ENCODE data around the gene OSBPL9. TPM values are rescaled to one million over a fixed set of nuclear protein-coding genes. Genes with fewer than 3 reads are reported as not detected.
"Not testable (repeated sequence)": the region's sequence is repeated elsewhere in the genome, so short reads cannot be mapped to it uniquely, and the experiment has no call there.

The OSBPL9 gene
- total RNA-seq, 2 experiments from 2014 or later = 58.6 to 87.8 TPM

- intact Hi-C loops (cut with micrococcal nuclease; ENCODE audit: unreplicated experiment) = no loop called here
- Histone ChIP-seq H4K20me1 (ENCODE audit: insufficient read depth, low read length) (peaks cover 31% of the 10 kb centered on the region), H3K9me3 (ENCODE audit: low read length) (no peaks in the 10 kb centered on the region), H3K27ac (ENCODE audit: low read depth, low read length, poor library complexity, severe bottlenecking) (no peak overlapping the region), H3K79me2 (ENCODE audit: insufficient read depth, low read depth, low read length) (peaks cover 79% of the 10 kb centered on the region), H3K4me3 (ENCODE audit: low read depth, low read length, poor library complexity, severe bottlenecking) (no peak overlapping the region), H3K9me2 (ENCODE audit: insufficient read depth, low read length) (no peaks in the 10 kb centered on the region), H3K4me2 (ENCODE audit: low read length) (peak overlapping the region; percentile 77; the same call in 1 of the 2 replicates), H3K36me3 (ENCODE audit: insufficient read depth, low read length) (no peaks in the 10 kb centered on the region), H3K4me1 (ENCODE audit: insufficient read depth, low read length, poor library complexity, severe bottlenecking) (peaks cover 60% of the 10 kb centered on the region), H2AFZ (ENCODE audit: low read length) (no peak overlapping the region)
- BruUV-seq (replicated peaks) = no TSS peak
- DNase-seq (ENCODE audit: low spot score) = no peak
- TF ChIP-seq EZH2phosphoT487 (IDR thresholded peaks at IDR 0.05; ENCODE audit: borderline replicate concordance, low read depth, low read length) = no peak
- TF ChIP-seq CTCF (conservative IDR thresholded peaks at IDR 0.05; ENCODE audit: low read length) = no peak
- POLR2A ChIA-PET = interaction anchor here (0.5 to 1.7 kb wide), 5 partner anchors 9 to 122 kb away, joined by 3 to 5 read pairs (median 5); no protein-coding TSS in a partner anchor
- CTCF ChIA-PET (ENCODE audit: unreplicated experiment) = no interaction called here
These were observed 116.0 kb downstream of the OSBPL9 start for GRCh38 chr1:51732701-51733425.

- H3K4me3 ChIP-seq (ENCODE audit: low read depth, low read length, poor library complexity, severe bottlenecking); H3K27ac ChIP-seq (ENCODE audit: low read depth, low read length, poor library complexity, severe bottlenecking); H3K9me2 ChIP-seq (ENCODE audit: insufficient read depth, low read length); H2AFZ ChIP-seq (ENCODE audit: low read length); H3K9me3 ChIP-seq (ENCODE audit: low read length); H3K4me2 ChIP-seq (ENCODE audit: low read length); BruUV-seq (replicated peaks); H3K36me3 ChIP-seq (ENCODE audit: insufficient read depth, low read length); intact Hi-C loops (cut with micrococcal nuclease; ENCODE audit: unreplicated experiment); CTCF ChIA-PET (ENCODE audit: unreplicated experiment); DNase-seq (ENCODE audit: low spot score): not testable (repeated sequence)
- peaks cover 54% of the 10 kb centered on the region for H3K4me1 ChIP-seq (ENCODE audit: insufficient read depth, low read length, poor library complexity, severe bottlenecking)
- POLR2A ChIA-PET = interaction anchor here (0.8 to 1.7 kb wide), 4 partner anchors 8 to 146 kb away, joined by 3 to 5 read pairs (median 4); no protein-coding TSS in a partner anchor
- H4K20me1 ChIP-seq (ENCODE audit: insufficient read depth, low read length) = peaks cover 35% of the 10 kb centered on the region
- H3K79me2 ChIP-seq (ENCODE audit: insufficient read depth, low read depth, low read length) = peaks cover 84% of the 10 kb centered on the region
These were observed 116.5 kb downstream of the OSBPL9 start for GRCh38 chr1:51733426-51733774.

GRCh38 chr1:51733793-51734522, 117.1 kb downstream of the OSBPL9 start:
- no peaks in the 10 kb centered on the region for H3K9me3 ChIP-seq (ENCODE audit: low read length)
- ChIA-PET POLR2A (interaction anchor here (0.8 to 1.7 kb wide), 4 partner anchors 8 to 146 kb away, joined by 3 to 5 read pairs (median 4); no protein-coding TSS in a partner anchor), CTCF (ENCODE audit: unreplicated experiment) (no interaction called here)
- H3K4me2 ChIP-seq (ENCODE audit: low read length) = no peak overlapping the region
- H3K4me1 ChIP-seq (ENCODE audit: insufficient read depth, low read length, poor library complexity, severe bottlenecking) = peaks cover 49% of the 10 kb centered on the region
- TF ChIP-seq CTCF (conservative IDR thresholded peaks at IDR 0.05; ENCODE audit: low read length) = no peak
- BruUV-seq (replicated peaks) = no TSS peak
- H3K36me3 ChIP-seq (ENCODE audit: insufficient read depth, low read length) = no peaks in the 10 kb centered on the region
- DNase-seq (ENCODE audit: low spot score) = no peak
- intact Hi-C loops (cut with micrococcal nuclease; ENCODE audit: unreplicated experiment) = no loop called here
- H3K79me2 ChIP-seq (ENCODE audit: insufficient read depth, low read depth, low read length) = peaks cover 90% of the 10 kb centered on the region
- no peak overlapping the region for H2AFZ ChIP-seq (ENCODE audit: low read length)
- H3K9me2 ChIP-seq (ENCODE audit: insufficient read depth, low read length) = no peaks in the 10 kb centered on the region
- H3K27ac ChIP-seq (ENCODE audit: low read depth, low read length, poor library complexity, severe bottlenecking) = no peak overlapping the region
- no peak overlapping the region for H3K4me3 ChIP-seq (ENCODE audit: low read depth, low read length, poor library complexity, severe bottlenecking)
- H4K20me1 ChIP-seq (ENCODE audit: insufficient read depth, low read length) = peaks cover 40% of the 10 kb centered on the region

Data from OCI-LY7 (cell line).